Activated T-cell treated with anti-CD3 and anti-CD28 coated beads, Interleukin-2, amount 50 U/mL, for 48 hours (primary cell): ENCODE data around the gene NUDCD3.

Experiments
- DNase-seq, 2 experiments: peaks; one replicate each; pipeline ENCODE4 v3.0.0-alpha.2; 2020

NUDCD3 gene

DNA sequence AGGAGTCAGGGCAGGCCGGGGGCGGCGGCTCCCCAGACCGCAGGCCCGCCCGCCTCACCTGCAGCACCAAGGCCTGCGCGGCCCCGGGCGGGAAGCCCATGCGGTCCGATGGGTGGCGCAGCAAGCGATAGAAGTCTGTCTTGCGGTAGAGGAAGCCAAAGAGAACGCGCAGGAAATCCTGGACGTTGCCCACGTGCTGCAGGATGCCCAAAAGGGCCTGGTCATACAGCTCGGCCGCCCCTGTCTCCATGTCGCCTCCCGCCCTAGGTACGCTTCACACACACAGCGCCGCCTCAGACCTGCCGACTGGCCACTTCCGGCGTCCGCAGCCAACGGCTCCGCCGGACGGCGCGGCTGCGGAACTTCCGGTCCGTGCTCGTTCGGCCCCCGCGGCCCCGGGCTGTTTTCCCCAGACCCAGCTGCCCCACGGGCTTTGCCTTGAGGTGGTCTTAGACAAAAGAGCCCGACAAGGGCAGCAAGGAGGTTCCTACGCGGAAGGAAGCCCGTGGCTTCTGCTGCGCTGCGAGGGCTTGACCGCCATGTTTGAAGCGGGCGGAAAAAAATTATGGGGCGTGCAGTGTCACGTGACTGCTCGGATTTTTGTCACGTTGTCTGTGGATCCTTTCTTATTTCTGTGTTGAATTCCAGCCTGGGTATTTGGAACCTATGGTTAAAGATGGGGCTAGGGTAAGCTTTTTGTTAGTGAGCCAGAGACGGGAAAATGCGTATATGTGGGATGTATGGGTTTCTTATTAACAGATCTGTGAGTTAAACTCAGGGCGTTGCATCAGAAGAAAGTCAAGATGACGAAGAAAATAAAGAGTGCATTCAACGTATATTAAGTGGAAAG lies at the start of gene NUDCD3:
Gene NUDCD3, minus strand, starts transcription at position 308 of the 850 bp plus-strand sequence. Its CDS starts 58 bp downstream, at position 250.
- peak; percentile 87 to 88 for DNase-seq

- no peak for DNase-seq
Measured at GRCh38 chr7:44539669-44540506, 49.4 kb upstream of the NUDCD3 start.

DNA sequence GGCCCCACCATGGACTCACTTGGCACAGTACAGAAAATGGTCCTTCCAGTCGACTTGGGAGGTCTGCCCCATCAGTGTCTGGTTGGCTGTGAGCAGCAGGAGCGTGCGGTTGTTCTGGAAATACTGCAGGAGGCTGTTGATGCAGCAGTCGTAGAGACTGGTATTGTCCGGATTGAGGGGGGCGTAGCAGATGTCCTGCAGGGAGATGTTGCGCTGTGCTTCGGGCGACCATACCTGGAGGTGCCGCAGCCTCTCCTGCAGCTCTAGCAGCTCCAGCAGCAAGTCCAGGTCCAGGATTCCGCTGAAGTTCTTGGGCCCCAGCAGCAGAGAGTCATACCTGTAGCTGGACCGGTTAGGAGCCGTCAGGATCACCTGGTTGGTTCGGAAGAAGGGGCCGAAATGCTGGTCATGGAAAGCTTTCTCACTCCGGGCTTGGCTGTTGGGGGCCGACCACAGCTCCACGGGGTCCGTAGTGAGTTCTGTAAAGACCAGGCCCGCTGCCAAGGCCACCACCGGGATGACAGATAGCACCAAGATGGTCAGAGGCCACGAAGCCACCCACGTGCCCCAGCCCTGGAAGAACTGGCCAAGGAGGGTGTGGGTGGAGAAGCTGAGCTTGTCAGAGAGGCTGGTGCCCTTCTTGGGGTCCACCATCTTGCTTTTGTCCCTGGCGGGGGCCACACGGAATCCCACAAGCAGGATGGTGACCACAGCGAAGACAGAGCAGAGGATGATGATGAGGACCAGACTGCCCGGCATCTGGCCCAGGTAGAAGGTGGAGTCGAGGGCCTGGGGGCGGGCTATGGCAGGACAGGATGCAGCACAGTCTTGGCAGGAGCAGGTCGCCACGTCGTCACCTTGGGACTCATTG lies 48.6 kb upstream of the NUDCD3 start:
- no peak for DNase-seq

DNA sequence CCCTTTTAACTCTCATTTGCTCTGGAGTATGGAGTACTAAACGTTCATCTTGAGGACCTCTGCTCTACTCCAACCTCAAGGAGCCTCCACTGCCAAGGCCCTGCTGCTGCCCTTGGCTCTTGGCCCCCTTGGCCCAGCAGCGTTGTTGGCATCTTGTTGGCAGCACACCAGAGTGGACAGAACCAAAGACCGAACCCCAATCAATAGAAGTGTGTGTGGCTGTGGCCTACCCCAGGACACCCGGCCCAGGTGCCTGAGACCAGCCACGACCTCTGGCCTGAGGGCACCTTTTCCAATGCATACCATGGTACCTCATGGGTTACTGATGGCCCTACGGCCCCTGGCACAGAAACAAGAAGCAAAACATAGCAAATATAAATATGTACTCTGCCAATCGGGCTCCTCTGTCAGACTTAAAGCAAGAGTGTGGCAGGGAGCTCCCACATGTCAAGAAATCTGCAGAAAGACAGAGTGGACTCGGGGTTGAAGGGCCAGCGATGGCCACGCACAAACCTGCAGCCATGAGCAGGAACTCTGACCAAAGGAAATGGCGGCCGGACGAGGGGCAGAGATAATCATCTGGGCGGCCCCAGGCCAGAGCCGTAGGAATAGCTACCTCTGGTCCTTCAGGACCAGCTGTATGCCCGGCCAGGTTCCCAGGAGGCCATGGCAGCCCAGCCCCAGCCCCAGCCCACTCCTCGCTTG lies 47.8 kb upstream of the NUDCD3 start:
- DNase-seq: no peak

DNA sequence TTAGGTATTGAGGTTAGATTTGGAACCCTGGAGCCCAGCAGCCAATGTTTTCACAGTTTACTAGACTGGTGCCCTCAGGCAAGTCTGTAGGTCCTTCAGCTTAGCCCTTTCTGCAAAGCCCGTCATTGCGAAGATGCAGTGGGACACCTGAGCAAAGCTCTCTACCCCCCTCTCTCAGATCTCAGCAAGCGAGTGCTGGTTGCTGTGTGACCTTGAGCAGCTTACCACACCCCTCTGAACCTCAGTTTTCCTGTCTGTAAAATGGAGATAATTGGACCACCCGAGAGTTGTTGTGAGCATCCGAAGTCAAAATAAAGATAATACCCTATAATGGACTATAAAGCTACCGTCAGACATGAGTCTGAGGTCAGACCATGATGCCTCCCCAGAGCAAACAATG lies 47.0 kb upstream of the NUDCD3 start:
- no peak for DNase-seq

DNA sequence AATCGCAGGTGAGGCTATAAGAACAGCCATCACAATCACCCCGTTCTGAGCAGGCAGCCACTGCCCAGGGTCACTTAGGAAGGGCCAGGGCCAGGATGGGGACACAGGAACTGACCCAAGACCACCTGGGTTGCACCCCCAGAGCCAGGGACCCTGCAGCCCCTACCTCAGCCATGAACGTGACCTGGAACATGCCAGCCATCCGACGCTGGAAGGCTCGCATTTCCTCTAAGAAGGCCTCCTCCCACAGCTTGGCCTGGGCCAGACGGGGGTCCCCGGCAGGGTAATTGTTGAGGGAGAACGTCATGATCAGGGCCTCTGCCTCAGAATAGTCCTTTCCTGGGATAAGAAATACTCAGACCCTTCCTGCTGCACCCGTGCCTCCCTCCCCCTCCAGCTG lies 45.6 kb upstream of the NUDCD3 start:
- no peak for DNase-seq

GRCh38 chr7:44535348-44536064 lies 45.0 kb upstream of the NUDCD3 start:
- no peak for DNase-seq

DNA sequence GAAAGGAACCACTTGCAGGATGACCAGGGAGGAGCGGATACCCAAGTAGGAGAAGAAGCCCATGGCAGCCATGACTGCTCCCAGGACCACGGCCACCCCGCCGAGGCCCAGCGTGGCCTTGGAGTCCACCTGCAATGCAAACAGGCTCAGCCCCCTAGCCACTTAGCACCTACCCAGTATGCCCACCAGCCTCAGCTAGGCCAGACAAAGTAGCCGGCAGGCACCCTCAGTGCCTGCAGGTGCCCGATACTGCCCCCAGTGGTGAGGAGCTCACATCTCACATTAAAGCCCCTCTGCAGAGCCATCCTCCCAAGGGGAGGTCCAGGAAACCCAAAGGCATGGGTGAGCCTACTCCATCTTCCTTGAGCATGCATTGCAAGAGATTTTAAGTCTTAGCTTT lies 44.0 kb upstream of the NUDCD3 start:
- DNase-seq: peak; percentile 57 to 70

DNA sequence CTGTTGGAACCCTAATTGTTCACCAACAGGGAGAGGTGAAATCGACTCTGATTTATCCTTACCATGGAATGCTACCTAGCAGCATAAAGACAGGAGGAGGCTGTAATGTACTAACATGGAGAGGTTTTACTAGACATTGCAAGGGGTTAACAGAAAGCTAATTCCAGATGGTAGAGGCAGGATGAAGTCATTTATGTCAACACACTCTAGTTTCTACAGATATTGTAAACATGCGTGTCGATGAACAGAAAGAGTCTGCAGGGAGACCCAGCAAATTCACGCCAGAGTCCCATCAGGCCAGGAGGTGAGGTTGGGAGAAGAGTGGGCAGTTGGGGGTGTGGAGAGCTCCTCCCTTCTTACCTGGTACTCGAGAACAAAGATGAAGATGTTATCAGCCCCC lies 43.6 kb upstream of the NUDCD3 start:
- no peak for DNase-seq

DNA sequence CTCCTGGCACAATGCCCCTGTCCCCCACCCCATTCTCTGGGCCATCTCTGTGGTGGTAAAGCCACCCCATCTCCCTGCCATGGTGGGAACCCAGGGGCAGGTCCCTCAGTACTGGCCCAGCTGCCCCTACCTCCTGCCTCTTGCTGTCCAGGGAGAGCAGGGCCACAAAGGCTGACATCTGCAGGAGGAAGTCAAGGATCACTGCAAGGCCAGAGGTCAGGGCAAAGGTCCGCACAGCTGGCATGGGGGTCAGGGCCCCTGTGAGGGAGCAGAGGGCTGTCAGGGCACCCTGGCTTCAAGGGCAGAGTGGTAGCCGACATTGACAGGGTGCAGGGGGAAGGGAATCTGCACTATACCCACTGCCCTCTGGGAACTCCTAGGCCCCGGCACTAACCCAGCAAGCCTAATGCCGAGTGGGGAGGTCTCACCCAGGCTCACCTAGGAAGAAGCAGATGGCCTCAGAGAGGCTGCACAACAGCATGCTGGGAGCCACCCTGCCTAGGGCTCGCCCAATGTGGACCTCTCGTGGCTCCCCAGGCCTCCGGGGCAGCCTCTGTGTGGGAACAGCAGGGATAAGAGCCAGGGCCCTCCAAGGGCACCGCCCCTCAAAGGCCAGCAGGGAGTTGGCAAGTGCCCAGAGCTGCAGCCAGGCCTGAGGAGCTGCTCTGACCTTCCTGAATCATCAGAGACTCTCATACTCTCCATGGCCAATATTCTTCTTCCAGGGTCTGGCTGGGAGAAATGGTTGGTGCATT lies 43.0 kb upstream of the NUDCD3 start:
- no peak for DNase-seq

DNA sequence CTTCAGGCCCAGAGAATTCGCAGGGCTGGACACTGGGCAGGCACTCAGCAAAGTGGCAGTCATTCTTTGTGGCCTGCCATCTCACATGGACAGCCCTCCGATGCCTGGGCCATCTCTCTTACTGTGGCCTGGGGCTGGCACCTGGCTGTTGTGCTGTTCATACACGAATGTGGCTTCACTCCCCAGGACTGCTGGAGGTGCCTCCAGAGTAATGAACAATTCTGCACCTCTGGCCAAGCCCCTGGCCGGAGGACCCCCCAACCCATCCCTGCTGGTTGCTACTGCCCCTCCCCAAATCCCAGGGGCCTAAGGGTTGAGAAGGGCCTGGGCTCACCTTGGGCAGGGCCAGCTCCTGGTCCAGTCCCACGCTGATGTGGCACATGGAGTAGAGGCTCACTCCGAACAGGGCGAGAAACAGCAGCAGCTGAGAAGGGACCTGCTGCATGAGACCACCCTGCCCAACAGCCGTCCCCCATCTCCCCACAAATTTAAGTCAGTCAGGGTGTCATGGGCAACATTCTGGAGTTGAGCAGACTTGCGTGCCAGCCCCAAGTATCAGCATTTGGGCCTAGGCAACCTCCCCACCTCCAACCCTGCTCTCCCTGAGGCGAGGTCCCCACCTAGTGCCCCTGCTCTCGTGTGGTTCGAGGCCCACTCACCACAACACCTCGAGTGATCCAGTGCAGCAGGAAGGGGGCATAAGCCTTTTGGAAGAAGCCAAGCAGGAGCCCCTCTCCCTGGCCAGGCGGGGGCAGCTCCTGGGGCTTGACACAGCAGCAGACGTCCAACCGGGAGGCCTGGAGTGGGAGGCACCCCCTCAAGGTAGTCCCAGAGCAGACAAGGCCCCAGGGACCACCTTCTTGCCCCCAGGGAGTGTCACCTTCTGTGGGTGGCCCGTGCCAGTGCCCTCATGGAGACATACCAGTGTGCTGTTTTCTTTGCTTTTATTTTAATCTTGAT lies 41.2 kb upstream of the NUDCD3 start:
- DNase-seq: no peak

GRCh38 chr7:44530990-44531389 lies 40.5 kb upstream of the NUDCD3 start:
- DNase-seq: no peak

- DNase-seq: no peak
Measured at GRCh38 chr7:44524811-44525388, 34.4 kb upstream of the NUDCD3 start.

- no peak for DNase-seq
Measured at GRCh38 chr7:44522315-44522714, 31.9 kb upstream of the NUDCD3 start.

DNA sequence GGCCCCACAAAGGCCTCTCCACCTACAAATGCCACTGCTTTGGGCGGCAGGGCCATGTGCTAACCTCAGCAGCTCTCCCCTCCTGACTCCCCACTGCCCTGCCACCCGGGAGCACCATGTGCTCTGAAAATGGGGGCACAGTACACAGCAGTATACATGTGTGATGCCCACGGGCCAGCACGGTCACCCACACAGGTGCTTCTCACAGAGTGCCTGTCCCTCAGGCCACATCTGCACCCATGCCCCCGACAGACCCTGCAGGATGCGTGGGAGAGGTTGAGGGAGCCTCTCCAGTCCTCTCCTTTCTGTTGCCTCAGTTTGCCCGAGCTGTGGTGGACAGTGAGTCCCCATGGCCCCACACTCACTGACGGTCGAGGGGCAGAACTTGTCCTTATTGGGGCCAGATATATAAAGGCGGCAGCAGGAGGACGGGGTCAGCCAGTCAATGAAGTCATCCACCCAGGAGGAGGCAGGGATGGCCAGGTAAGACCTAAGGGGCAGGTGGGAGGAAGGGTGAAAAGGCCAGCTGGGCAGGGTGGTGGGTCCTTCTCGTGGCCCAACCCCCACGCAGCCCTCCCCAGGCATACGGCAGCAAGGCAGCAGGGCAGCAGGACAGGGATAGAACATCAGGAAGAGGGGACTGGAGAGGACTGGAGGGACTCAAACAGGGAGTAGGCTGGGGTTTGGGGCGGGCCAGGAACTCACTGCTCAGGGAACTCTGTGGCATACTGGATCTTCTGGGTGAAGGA lies 31.1 kb upstream of the NUDCD3 start:
- DNase-seq: no peak

DNA sequence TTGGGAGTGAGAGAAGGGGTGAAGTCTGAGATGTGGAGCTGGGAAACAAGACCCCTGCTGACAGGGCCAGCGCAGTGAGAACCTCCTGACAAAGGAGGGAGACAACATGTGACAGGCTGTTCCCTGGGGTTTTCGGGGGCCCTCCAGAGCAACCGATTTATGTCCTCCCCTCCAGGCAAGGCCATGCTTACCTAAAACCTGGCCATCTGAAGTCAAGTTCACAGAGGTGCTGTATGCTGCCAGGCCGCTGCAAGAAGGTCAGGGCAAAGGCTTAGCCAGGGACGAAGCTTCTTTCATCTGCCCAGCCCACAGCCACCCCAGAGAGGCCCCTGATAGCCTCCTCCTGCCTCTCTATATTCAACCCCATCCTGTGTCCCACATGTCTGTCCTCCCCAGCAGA lies 30.1 kb upstream of the NUDCD3 start:
- no peak for DNase-seq

GRCh38 chr7:44519546-44519945 lies 29.1 kb upstream of the NUDCD3 start:
- no peak for DNase-seq

DNA sequence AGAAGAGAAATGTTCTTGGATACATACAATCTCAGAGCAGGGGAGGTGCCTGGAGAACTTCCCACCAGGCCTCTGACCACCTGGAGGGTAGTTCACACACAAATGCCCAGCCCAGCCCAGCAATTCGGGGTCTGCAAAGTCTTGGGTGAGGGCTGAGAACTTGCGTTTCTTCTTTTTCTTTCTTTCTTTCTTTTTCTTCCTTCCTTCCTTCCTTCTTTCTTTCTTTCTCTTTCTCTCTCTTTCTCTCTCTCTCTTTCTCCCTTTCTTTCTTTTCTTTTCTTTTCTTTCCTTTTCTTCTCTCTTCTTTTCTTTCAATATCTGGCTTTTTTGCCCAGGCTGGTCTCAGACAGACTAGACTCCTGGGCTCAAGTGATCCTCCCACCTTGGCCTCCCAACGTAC lies 28.3 kb upstream of the NUDCD3 start:
- DNase-seq: no peak

DNA sequence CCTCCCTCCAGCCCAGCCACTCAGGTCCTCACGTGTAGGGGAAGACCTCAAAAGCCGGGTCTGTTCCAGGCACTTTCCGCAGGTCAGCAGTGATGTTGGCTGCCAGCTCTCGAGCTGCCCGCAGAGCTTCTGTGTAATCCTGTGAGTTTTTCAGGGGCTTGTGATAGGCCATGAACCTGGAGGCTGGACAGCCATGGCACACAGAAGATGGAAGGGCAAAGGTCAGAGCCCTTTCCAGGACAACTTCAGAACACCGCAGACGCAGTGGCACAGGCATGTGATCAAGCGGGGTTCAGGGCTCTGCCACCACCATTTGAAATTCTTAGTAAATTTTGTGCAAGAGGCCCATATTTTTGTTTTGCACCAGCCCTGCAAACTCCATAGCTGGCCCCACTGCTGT lies 26.7 kb upstream of the NUDCD3 start:
- no peak for DNase-seq
